SH-SY5Y (cell line): ENCODE data around the gene CUL4A.

Source experiments
- GATA2 ChIP-seq: IDR thresholded peaks from 2 replicates; pipeline ENCODE4 v1.6.1; 2011; ENCODE audit warnings: mild to moderate bottlenecking, low read depth, low read length
- GATA3 ChIP-seq: IDR thresholded peaks from 2 replicates; pipeline ENCODE4 v1.6.1; 2011; ENCODE audit warnings: low read depth, mild to moderate bottlenecking, low read length, moderate library complexity

DNA sequence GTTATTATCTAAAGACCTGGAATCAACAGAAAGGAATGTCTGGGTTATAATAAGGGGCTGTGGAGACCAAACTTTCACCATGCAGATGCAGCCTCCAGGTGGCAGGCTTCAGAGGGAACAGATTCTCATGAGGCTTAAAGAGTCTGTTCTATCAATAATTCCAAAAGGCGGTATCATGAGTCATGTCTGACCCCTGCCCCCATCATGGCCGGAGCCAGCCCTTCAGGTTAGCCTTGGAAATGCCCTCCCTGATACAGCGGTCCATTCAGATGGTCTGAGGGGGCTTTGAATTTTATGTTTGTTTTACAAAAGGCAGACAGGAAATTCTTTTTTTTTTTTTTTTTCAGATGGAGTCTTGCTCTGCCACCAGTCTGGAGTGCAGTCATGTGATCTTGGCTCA is 66.0 kb downstream of the CUL4A start:
- TF ChIP-seq GATA2 (no peak), GATA3 (no peak)
